Measurements from ENCODE around the gene HDGF. TPM values are rescaled to one million over a fixed set of nuclear protein-coding genes. Genes with fewer than 3 reads are reported as not detected.

The HDGF gene
- total and polyA plus RNA-seq, 9 of the 15 experiments (the other 6 are each of a cell fraction or from before 2014, with no cell fraction given): 38.8 to 601 (median 400) TPM

DNA sequence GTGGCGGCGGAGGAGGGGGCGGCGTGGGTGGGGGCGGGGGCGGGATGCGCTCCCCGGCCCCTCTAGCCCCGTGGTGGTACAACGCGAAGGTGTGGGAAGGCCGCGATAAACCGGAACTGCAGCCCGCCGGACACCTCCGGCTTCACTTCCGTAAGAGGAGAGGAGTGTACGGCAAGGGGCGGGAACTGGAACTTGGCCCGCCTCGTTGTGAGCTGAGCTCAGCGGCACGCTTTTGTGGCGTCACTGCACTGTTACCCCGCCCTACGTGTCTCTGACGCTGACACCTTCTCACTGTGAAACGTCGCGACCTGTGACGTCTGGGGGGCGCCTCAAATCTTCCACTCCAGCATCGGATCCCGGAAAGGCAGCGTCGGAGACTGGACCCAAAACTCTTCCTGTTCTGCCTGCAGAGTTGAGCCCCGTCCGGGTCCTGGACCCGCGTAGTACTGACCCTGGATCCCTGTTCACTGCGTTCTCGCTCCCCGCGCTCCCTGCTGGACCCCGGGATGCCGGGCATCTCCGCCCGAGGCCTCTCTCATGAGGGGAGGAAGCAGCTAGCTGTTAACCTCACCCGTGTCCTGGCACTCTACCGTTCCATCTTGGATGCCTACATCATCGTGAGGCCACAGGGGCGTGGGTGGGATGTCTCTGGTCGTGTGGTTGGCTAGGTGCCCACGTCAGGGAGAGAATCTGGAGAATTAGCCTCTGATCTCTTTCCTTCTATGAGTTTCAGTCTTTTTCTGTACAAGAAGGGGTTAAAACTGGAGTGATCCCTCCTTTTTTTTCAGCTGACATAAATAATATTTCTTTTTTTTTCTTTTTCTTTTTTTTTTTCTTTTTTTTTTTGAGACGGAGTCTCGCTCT is 22.6 kb downstream of the HDGF start, which contains the start of gene ISG20L2 (continued):
- peak; percentile 90 for TF ChIP-seq CXXC5 (CRISPR knock-in tag; IDR thresholded peaks at IDR 0.05)
- no peak for TF ChIP-seq FOXJ2 (tag; IDR thresholded peaks at IDR 0.05)
- TF ChIP-seq CHD4 (IDR thresholded peaks at IDR 0.05; ENCODE audit: insufficient read depth, insufficient replicate concordance, low read depth, low read length, poor library complexity, severe bottlenecking): no peak
- peak; percentile 56 to 70; a peak in 2 of 4 replicates for TF ChIP-seq ETV6 (IDR thresholded peaks at IDR 0.05; ENCODE audit: borderline replicate concordance in 1 of 2, low read depth in 2 of 2, low read length in 1 of 2)
- no peak for TF ChIP-seq ETV6 (CRISPR knock-in tag; IDR thresholded peaks at IDR 0.05; ENCODE audit: borderline replicate concordance)
- no peak for TF ChIP-seq SIRT6 (IDR thresholded peaks at IDR 0.05; ENCODE audit: low read depth, low read length)
- TF ChIP-seq ZNF445 (CRISPR knock-in tag; IDR thresholded peaks at IDR 0.05; ENCODE audit: low read depth): no peak
- TF ChIP-seq WHSC1 (IDR thresholded peaks at IDR 0.05; ENCODE audit: low read length): no peak
- TF ChIP-seq ZNF764 (CRISPR knock-in tag; IDR thresholded peaks at IDR 0.05; ENCODE audit: low read depth): no peak
- no peak for TF ChIP-seq TAL1 (IDR thresholded peaks at IDR 0.05)
- no peak for TF ChIP-seq MCM3 (IDR thresholded peaks at IDR 0.05)
- TF ChIP-seq CBX5 (IDR thresholded peaks at IDR 0.05; ENCODE audit: borderline replicate concordance, low read depth): no peak
- TF ChIP-seq ZNF165 (CRISPR knock-in tag; IDR thresholded peaks at IDR 0.05; ENCODE audit: borderline replicate concordance): no peak
- TF ChIP-seq PHF21A (IDR thresholded peaks at IDR 0.05; ENCODE audit: borderline replicate concordance, low read depth): no peak
- no peak for TF ChIP-seq CC2D1A (IDR thresholded peaks at IDR 0.05)
- peak; percentile 65; the same call in 1 of the 2 replicates for TF ChIP-seq POLR2AphosphoS2 (IDR thresholded peaks at IDR 0.05; ENCODE audit: low read length)
- TF ChIP-seq ZBTB8A (IDR thresholded peaks at IDR 0.05; ENCODE audit: partially characterized antibody): no peak
- TF ChIP-seq SREBF2 (CRISPR knock-in tag; IDR thresholded peaks at IDR 0.05): no peak
- no peak for TF ChIP-seq ZNF830 (CRISPR knock-in tag; IDR thresholded peaks at IDR 0.05)
- no peak for TF ChIP-seq GTF2B (IDR thresholded peaks at IDR 0.05; ENCODE audit: extremely low read depth, insufficient read length)
- no peak for TF ChIP-seq POLR3A (IDR thresholded peaks at IDR 0.05; ENCODE audit: borderline replicate concordance, extremely low read depth, insufficient read depth, insufficient read length)
- TF ChIP-seq USF2 (CRISPR knock-in tag; IDR thresholded peaks at IDR 0.05): no peak
- no peak for TF ChIP-seq HSF4 (CRISPR knock-in tag; IDR thresholded peaks at IDR 0.05; ENCODE audit: borderline replicate concordance)
- peak; percentile 83 for TF ChIP-seq E2F8 (IDR thresholded peaks at IDR 0.05; ENCODE audit: low read depth, partially characterized antibody)
- TF ChIP-seq DIDO1 (tag; IDR thresholded peaks at IDR 0.05; ENCODE audit: low read depth): peak; percentile 49; the same call in 1 of the 2 replicates
- TF ChIP-seq RNF2 (IDR thresholded peaks at IDR 0.05): no peak; the same call in 1 of the 2 replicates
- no peak for TF ChIP-seq ZNF316 (IDR thresholded peaks at IDR 0.05)

All from K562 (cell line).